WTC11 (cell line): ENCODE results near the gene CCDC74A. TPM values are rescaled to one million over a fixed set of nuclear protein-coding genes. Genes with fewer than 3 reads are reported as not detected.
"Not testable (repeated sequence)": the region's sequence is repeated elsewhere in the genome, so short reads cannot be mapped to it uniquely, and the experiment has no call there.

Experiments
- ATAC-seq: fragments of 200-7000 bp; cut with Tn5 transposase; 2 replicates; pipeline ENCODE4 v1.10.0; 2021; ENCODE audit warnings: mild to moderate bottlenecking, moderate library complexity
- CTCF ChIA-PET: fragments of 300-600 bp; sonication (Branson Sonifier 250); formaldehyde crosslinking; loops from one replicate; lab custom pipeline; 2021; ENCODE audit warnings: antibody characterized with exemption; lab: Charles Lee
- POLR2A ChIA-PET: fragments of 350-600 bp; sonication (Branson Sonifier 250); formaldehyde crosslinking; loops from one replicate; lab custom pipeline; 2021; ENCODE audit warnings: antibody characterized with exemption; lab: Charles Lee
- DNase-seq: peaks from one replicate; pipeline ENCODE4 v3.0.0; 2021; ENCODE audit warnings: low spot score
- H3K27ac Mint-ChIP-seq: 2 replicates; pipeline ENCODE4 v1.8.0; 2021; ENCODE audit warnings: mixed read lengths
- H3K27me3 Mint-ChIP-seq: 2 replicates; pipeline ENCODE4 v1.8.0; 2021; ENCODE audit warnings: low read depth, mild to moderate bottlenecking, moderate library complexity, mixed read lengths
- H3K36me3 Mint-ChIP-seq: 2 replicates; pipeline ENCODE4 v1.8.0; 2021; ENCODE audit warnings: mixed read lengths
- H3K4me1 Mint-ChIP-seq: 2 replicates; pipeline ENCODE4 v1.8.0; 2022; ENCODE audit warnings: mixed read lengths
- H3K4me3 Mint-ChIP-seq: 2 replicates; pipeline ENCODE4 v1.8.0; 2021; ENCODE audit warnings: mild to moderate bottlenecking, moderate library complexity, mixed read lengths
- H3K9me3 Mint-ChIP-seq: 2 replicates; pipeline ENCODE4 v1.8.0; 2021; ENCODE audit warnings: mixed read lengths
- ETV6 ChIP-seq: sonication (generic); formaldehyde crosslinking; IDR thresholded peaks from 2 replicates; pipeline ENCODE4 v1.8.1; 2022; ENCODE audit warnings: mild to moderate bottlenecking, missing genetic modification reagents
- FOXP4 ChIP-seq: sonication (generic); formaldehyde crosslinking; IDR thresholded peaks from 2 replicates; pipeline ENCODE4 v1.8.0; 2022; ENCODE audit warnings: mild to moderate bottlenecking, missing genetic modification reagents
- IRF1 ChIP-seq: sonication (generic); formaldehyde crosslinking; IDR thresholded peaks from 2 replicates; pipeline ENCODE4 v1.8.0; 2023; ENCODE audit warnings: missing genetic modification reagents
- JUN ChIP-seq: sonication (generic); formaldehyde crosslinking; IDR thresholded peaks from 2 replicates; pipeline ENCODE4 v1.8.0; 2023; ENCODE audit warnings: mild to moderate bottlenecking, missing genetic modification reagents
- MXD4 ChIP-seq: fragments of 250-450 bp; sonication (Bioruptor Pico); IDR thresholded peaks from 2 replicates; pipeline ENCODE4 v1.8.0; 2021; ENCODE audit warnings: mild to moderate bottlenecking, moderate library complexity, borderline replicate concordance
- MYBL2 ChIP-seq: sonication (generic); formaldehyde crosslinking; IDR thresholded peaks from 2 replicates; pipeline ENCODE4 v1.8.1; 2023; ENCODE audit warnings: mild to moderate bottlenecking, moderate library complexity, missing genetic modification reagents
- NR3C1 ChIP-seq: sonication (generic); formaldehyde crosslinking; conservative IDR thresholded peaks from 2 replicates; pipeline ENCODE4 v1.8.1; 2023; ENCODE audit warnings: low read depth, mild to moderate bottlenecking, missing genetic modification reagents
- RELA ChIP-seq: sonication (generic); formaldehyde crosslinking; IDR thresholded peaks from 2 replicates; pipeline ENCODE4 v1.8.1; 2022; ENCODE audit warnings: missing genetic modification reagents, mild to moderate bottlenecking, borderline replicate concordance
- ZNF232 ChIP-seq: sonication (generic); formaldehyde crosslinking; IDR thresholded peaks from 2 replicates; pipeline ENCODE4 v1.8.0; 2022; ENCODE audit warnings: mild to moderate bottlenecking, missing genetic modification reagents
- ZNF263 ChIP-seq: sonication (generic); formaldehyde crosslinking; IDR thresholded peaks from 2 replicates; pipeline ENCODE4 v1.8.1; 2022; ENCODE audit warnings: low read depth, mild to moderate bottlenecking, moderate library complexity, missing genetic modification reagents
- total RNA-seq: library from RNA; stranded (reverse); gene quantifications from 3 replicates; pipeline ENCODE4 v1.2.3, GENCODE V29; 2021
- TF ChIP-seq, protein P1 (sequence below): sonication (generic); formaldehyde crosslinking; IDR thresholded peaks from 2 replicates; pipeline ENCODE4 v1.8.0; 2023; ENCODE audit warnings: mild to moderate bottlenecking, missing genetic modification reagents
- TF ChIP-seq, protein P2 (sequence below): sonication (generic); formaldehyde crosslinking; IDR thresholded peaks from 2 replicates; pipeline ENCODE4 v1.8.1; 2023; ENCODE audit warnings: mild to moderate bottlenecking, missing genetic modification reagents
- TF ChIP-seq, protein P3 (sequence below): sonication (generic); formaldehyde crosslinking; IDR thresholded peaks from 2 replicates; pipeline ENCODE4 v1.8.1; 2022; ENCODE audit warnings: low read depth, mild to moderate bottlenecking, moderate library complexity, missing genetic modification reagents, borderline replicate concordance

Gene CCDC74A
- total RNA-seq, 1 experiment from 2014 or later: 16.7 TPM

DNA sequence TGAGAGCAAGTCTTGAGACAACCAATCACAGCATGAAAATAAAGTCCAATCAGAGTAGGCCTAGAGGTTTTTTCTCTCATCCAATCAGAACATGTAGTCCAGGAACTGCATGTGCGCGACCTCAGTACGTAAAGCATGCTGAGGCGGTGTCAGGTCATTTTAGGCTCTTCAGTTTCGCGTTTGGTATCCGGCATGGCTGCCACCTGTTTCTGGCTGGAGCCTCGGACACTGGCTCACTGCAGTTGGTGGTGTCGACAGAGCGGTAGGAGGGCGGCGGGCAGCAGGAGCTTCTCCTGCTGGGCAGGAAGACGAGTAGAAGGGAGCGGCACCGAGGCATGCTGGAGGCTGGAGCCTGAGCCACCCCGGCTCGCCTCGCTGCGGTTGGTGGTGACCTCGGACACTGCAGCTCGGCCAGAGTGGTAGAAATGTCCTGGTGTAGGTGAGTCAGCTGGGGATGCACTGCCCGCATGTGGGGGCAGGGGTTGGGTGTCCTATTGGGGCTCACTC, 15.8 kb downstream of the CCDC74A start (continued):
- TF ChIP-seq, protein P1, sequence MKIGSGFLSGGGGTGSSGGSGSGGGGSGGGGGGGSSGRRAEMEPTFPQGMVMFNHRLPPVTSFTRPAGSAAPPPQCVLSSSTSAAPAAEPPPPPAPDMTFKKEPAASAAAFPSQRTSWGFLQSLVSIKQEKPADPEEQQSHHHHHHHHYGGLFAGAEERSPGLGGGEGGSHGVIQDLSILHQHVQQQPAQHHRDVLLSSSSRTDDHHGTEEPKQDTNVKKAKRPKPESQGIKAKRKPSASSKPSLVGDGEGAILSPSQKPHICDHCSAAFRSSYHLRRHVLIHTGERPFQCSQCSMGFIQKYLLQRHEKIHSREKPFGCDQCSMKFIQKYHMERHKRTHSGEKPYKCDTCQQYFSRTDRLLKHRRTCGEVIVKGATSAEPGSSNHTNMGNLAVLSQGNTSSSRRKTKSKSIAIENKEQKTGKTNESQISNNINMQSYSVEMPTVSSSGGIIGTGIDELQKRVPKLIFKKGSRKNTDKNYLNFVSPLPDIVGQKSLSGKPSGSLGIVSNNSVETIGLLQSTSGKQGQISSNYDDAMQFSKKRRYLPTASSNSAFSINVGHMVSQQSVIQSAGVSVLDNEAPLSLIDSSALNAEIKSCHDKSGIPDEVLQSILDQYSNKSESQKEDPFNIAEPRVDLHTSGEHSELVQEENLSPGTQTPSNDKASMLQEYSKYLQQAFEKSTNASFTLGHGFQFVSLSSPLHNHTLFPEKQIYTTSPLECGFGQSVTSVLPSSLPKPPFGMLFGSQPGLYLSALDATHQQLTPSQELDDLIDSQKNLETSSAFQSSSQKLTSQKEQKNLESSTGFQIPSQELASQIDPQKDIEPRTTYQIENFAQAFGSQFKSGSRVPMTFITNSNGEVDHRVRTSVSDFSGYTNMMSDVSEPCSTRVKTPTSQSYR (CRISPR knock-in tag): no peak
- TF ChIP-seq, protein P2, sequence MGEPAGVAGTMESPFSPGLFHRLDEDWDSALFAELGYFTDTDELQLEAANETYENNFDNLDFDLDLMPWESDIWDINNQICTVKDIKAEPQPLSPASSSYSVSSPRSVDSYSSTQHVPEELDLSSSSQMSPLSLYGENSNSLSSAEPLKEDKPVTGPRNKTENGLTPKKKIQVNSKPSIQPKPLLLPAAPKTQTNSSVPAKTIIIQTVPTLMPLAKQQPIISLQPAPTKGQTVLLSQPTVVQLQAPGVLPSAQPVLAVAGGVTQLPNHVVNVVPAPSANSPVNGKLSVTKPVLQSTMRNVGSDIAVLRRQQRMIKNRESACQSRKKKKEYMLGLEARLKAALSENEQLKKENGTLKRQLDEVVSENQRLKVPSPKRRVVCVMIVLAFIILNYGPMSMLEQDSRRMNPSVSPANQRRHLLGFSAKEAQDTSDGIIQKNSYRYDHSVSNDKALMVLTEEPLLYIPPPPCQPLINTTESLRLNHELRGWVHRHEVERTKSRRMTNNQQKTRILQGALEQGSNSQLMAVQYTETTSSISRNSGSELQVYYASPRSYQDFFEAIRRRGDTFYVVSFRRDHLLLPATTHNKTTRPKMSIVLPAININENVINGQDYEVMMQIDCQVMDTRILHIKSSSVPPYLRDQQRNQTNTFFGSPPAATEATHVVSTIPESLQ (CRISPR knock-in tag): no peak
- no peak for TF ChIP-seq JUN (CRISPR knock-in tag)
- no peak for TF ChIP-seq ZNF232 (CRISPR knock-in tag)
- no peak for TF ChIP-seq FOXP4 (CRISPR knock-in tag)
- no peak for TF ChIP-seq RELA
- no peak for TF ChIP-seq MYBL2 (CRISPR knock-in tag)
- no peak for TF ChIP-seq IRF1 (CRISPR knock-in tag)
- TF ChIP-seq ZNF263 (CRISPR knock-in tag): no peak
- TF ChIP-seq MXD4: no peak
- no peak for TF ChIP-seq ETV6 (CRISPR knock-in tag)
- no peak for TF ChIP-seq NR3C1 (CRISPR knock-in tag)
- TF ChIP-seq, protein P3, sequence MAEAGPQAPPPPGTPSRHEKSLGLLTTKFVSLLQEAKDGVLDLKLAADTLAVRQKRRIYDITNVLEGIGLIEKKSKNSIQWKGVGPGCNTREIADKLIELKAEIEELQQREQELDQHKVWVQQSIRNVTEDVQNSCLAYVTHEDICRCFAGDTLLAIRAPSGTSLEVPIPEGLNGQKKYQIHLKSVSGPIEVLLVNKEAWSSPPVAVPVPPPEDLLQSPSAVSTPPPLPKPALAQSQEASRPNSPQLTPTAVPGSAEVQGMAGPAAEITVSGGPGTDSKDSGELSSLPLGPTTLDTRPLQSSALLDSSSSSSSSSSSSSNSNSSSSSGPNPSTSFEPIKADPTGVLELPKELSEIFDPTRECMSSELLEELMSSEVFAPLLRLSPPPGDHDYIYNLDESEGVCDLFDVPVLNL (CRISPR knock-in tag): no peak
- TF ChIP-seq, all 79 proteins: peak for 0

DNA sequence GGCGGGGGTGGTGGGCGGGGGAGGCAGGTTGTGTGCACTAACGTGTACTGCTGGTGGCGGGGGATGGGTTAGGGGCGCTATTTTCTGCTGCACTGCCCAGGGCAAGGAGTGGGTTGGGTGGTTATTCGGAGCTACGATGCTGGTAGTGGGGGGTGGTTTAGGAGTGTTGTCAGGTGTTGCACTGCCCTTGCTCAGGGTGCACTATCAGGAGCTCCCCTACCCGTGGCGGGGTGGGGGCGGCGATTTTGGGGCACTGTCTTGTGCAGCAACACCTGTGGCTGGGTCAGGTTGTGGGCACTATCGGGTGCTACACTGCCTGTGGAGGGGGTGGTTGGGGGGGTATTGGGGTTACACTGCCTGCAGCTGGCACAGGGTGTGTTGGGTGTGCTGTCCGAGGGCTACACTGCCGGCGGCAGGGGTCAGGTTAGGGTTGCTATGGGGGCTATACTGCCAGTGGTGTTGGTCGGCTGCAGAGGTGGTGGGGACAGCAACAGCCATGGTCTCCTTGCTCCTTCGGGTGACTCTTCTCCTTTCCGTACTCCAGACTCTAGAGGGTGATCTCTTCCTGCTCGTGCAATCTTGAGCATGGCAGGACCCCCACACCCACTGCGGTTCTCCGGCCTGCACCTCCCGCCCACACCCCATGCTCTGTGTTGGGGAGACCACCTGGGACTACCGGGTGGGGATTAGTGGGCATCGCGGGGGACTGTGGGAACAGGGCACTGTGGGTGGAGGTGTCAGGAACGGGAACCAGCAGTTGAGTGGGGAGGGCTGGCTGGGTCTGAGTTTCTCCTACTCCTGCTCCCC, 16.5 kb downstream of the CCDC74A start:
- H3K27ac Mint-ChIP-seq, DNase-seq, H3K27me3 Mint-ChIP-seq, H3K4me1 Mint-ChIP-seq, POLR2A ChIA-PET, H3K36me3 Mint-ChIP-seq, ATAC-seq: not testable (repeated sequence)
- Mint-ChIP-seq H3K4me3 (peak overlapping the region; percentile 29; the same call in 1 of the 2 replicates), H3K9me3 (peaks cover 14% of the 10 kb centered on the region)
- CTCF ChIA-PET: interaction anchor here (0.6 kb wide), 1 partner anchor 14 kb away, joined by 4 read pairs; no protein-coding TSS in a partner anchor

- POLR2A ChIA-PET: not testable (repeated sequence)
These were observed 17.1 kb downstream of the CCDC74A start for GRCh38 chr2:131544813-131545165.

More at GRCh38 chr2:131544813-131545165, 17.1 kb downstream of the CCDC74A start:
- ATAC-seq: peak; percentile 58
- not testable (repeated sequence) for DNase-seq, H3K27ac Mint-ChIP-seq, H3K4me1 Mint-ChIP-seq, H3K4me3 Mint-ChIP-seq, H3K27me3 Mint-ChIP-seq, H3K36me3 Mint-ChIP-seq
- CTCF ChIA-PET: interaction anchor here (0.6 kb wide), 1 partner anchor 14 kb away, joined by 4 read pairs; no protein-coding TSS in a partner anchor
- peaks cover 17% of the 10 kb centered on the region for H3K9me3 Mint-ChIP-seq
